SK-MEL-5 (cell line): Measurements from ENCODE around the gene CTPS2. TPM values are rescaled to one million over a fixed set of nuclear protein-coding genes. Genes with fewer than 3 reads are reported as not detected.
"Not testable (repeated sequence)": the region's sequence is repeated elsewhere in the genome, so short reads cannot be mapped to it uniquely, and the experiment has no call there.

Experiments
- DNase-seq: peaks from one replicate; pipeline ENCODE4 v3.0.0-alpha.2; 2016; ENCODE audit warnings: low read depth, low spot score
- in situ Hi-C: cut with HindIII; loops from 2 replicates; pipeline ENCODE4 v1.10.0; 2016; ENCODE audit warnings: low sequenced_read_pairs, high pct_unique_total_duplicates, low pct_unique_long_range_greater_than_20kb
- total RNA-seq: library from RNA; depleted of rRNA; stranded (reverse); fragments of >200 nt; shearing (Covaris generic); gene quantifications from 2 replicates; pipeline ENCODE4 v1.2.3, GENCODE V29; 2014

CTPS2 gene
- total RNA-seq, 1 experiment from 2014 or later = 7.4 TPM

- no peak for DNase-seq
- in situ Hi-C loops = no loop called here
Measured at GRCh38 chrX:16635040-16635439, 77.4 kb downstream of the CTPS2 start.

DNA sequence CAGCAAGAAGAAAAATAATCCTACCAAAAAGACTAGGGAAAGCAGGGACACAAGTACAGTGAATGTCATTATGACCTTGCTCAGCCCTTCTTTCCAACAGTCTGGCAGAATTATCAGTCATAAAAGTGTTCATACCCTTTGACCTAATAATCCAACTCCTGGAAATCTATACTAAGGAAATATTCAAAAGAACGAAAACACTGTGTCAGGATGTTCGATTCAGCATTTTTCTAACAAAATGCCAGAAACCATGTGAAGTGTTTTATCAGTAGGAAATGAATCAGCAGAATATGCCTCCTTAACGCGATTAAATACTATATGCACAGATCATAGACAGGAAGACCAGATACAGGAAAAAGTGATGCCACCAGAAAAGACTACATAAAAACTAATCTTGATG is 78.7 kb downstream of the CTPS2 start:
- in situ Hi-C loops = no loop called here
- no peak for DNase-seq

DNA sequence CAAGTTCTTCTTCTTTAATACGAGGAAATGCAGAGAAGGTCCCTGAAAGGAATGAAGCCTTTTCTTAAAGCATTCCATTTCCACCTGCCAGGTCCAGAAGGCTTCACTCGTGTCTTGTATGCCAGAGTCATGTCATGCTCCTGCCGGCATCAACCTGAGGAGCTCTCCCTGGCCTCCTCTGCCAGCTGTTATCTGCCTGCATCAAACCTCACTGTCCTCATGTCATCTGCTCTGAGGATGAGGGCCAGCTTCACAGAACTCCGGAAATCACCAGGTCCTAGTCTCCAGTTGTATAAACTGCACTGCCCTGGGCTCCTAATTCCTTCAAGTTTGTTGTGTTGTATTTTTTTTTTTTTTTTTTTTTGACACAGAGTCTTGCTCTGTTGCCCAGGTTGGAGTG is 82.6 kb downstream of the CTPS2 start:
- in situ Hi-C loops = no loop called here
- DNase-seq = no peak

- in situ Hi-C loops = no loop called here
Measured at GRCh38 chrX:16628946-16629595, 83.4 kb downstream of the CTPS2 start.

DNA sequence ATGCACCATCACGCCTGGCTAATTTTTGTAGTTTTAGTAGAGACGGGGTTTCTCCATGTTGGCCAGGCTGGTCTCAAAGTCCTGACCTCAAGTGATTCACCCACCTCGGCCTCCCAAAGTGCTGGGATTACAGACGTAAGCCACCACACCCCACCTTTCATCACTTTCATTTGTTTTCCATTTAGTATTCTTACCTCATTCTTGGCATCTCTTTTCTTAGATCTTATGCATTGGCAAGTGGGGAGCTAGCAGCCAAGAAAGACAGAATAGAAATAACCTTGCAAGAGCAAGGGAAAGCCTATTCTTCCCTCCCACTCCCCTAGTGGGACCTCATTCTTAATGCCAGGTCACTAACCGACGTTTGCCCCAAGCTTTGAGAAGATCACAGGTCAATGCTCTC is 84.0 kb downstream of the CTPS2 start:
- in situ Hi-C loops, DNase-seq: not testable (repeated sequence)

More at GRCh38 chrX:16628946-16629595, 83.4 kb downstream of the CTPS2 start:
- DNase-seq = no peak

DNA sequence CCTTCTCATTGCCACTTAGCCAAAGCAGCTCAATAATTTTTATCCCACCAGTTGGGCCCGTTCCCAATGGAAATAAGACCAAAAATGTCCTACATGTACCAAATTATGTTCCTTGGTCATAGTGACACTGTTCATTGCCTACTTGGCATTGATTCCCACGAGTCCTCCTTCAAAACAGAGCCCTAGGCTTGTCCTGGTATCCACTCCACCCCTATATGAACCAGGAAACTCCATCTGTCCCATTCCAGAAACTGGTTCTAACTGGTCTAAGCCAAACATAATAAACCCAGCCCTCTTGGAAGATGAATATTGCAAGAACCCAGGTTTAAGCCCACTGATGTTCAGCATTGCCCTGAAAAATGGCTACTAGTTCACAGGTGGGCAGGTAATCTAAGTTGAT is 93.4 kb downstream of the CTPS2 start:
- in situ Hi-C loops = no loop called here
- DNase-seq = no peak

DNA sequence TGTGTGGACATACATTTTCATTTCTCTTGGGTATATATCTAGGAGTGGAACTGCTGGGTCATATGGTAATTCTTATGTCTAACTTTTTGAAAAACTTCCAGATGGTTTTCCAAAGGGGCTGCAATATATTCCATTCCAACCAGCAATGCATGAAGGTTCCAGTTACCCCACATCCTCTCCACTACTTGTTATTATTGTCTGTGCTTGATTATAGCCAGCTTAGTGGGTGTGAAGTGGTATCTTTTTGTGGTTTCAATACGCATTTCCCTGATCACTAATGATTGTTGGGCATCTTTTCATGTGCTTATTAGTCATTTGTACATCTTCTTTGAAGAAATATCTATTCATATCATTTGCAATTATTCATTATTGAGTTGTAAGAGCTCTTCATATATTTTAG is 94.0 kb downstream of the CTPS2 start:
- DNase-seq = no peak
- in situ Hi-C loops = no loop called here

DNA sequence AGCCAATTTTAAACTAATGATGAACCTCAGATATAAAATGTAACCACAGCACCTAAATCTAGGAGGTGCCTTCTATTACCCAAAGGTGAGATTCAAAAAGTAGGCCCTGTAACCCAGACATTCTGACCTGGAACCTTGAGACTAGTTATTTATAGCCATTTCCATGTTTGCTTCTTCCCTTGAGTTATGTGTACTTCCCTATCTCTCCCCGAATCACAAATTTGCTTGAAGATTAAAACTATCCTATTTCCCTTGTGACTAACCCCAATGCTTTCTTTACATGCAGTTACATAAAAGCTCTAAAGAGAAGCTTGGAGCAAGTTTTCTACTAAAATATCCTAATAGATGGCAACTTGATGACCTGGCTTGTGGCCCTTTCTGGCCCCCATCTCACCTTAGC is 95.1 kb downstream of the CTPS2 start:
- DNase-seq = no peak
- in situ Hi-C loops = no loop called here

DNA sequence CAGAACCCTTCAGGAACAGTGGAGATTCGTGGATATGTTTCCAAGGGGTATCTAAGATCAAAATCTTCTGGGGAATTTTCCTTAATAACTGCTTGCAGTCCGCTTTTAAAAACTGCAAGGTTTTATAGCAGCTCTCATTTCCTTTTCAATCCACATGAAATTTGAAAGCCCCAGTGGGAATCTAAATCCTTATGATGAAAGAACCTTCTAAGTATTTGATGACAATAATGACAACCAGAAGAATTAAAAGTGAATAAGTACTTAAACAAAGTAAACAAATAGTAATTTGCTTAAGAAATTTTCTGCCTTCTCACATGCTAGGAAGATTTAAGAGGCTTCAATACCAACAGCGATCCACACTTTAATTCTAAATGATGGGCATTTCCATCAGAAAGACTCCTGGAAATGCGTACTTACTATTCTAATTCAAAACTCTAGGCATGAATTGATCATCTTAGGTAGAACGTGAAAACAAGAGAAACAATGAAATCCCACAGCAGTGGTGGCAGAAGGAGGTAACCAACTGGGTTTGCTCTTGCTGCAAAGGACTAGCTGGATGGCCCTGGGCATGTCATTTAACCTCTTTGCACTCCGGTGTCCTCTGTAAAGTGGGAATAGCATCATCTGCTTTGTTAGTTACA is 100.1 kb downstream of the CTPS2 start:
- no peak for DNase-seq
- in situ Hi-C loops = no loop called here

- DNase-seq, in situ Hi-C loops: not testable (repeated sequence)
Measured at GRCh38 chrX:16610654-16611053, 101.8 kb downstream of the CTPS2 start.

DNA sequence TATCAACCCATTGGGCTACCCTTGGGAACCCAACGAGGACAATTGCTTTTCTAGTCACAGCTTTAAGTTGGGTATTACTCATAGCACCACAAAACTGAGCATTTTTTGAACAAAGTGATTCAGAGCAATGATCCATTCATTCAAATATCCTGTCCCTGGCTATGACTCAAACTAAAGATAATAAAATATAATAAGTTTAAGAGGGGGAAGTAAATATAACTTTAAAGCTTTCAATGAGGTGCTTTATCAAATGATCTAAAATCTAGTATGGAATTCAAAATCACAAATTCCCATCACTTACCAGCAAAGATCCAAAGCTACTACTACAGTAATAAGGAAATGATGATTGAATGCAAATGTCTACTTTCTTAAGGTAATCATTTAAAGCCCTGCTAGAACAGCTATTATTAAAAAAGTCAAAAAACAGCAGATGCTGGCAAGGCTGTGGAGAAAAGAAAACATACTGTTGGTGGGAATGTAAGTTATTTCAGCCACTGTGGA is 102.3 kb downstream of the CTPS2 start:
- no peak for DNase-seq
- in situ Hi-C loops = no loop called here

DNA sequence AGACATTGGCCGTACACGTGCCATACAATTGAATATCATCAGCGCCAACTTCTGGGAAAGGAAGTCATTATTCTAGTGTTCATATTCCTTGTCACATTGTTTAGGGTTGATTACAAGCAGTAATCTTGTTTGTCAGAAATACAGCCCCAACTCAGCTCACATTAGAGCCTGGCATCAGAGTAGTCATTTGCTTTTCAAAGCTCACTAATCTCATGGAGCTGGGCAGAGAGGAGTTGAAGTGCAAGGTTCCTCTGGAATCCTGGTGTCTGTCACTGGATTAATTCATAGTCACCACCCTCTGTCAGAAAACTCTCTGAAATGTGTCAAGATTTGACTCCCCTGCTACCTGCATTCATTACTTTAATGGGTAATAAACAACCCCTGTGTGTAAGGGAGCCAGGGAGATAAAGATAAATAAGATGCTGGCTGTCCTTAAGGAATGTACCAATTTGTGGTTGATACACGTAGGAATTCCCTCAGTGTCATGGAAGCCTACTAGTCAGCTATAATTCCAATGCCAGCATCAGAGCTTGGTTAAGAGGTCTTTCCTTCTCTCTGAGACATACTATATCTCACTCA is 106.2 kb downstream of the CTPS2 start:
- in situ Hi-C loops = no loop called here

DNA sequence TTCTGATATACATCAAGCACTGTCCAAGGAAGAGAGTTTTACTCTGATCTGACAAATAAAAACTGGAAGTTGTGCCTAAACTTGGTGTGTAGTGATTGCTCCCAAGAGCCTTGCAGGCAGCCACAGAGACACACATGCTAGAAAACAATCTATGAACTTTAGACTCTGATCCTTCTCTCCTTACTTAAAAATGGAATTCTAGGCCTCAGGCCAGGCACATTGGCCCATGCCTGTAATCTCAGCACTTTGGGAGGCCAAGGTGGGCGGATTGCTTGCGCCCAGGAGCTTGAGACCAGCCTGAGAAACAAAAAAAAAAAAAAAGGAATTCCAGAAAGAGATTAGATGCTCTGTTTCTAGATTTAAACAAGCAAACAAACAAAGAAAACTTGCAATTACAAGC is 108.1 kb downstream of the CTPS2 start:
- no peak for DNase-seq
- in situ Hi-C loops = no loop called here

More for the DNA sequence above, 106.2 kb downstream of the CTPS2 start:
- DNase-seq = no peak

GRCh38 chrX:16603822-16604221 is 108.6 kb downstream of the CTPS2 start:
- DNase-seq = no peak
- in situ Hi-C loops = no loop called here

DNA sequence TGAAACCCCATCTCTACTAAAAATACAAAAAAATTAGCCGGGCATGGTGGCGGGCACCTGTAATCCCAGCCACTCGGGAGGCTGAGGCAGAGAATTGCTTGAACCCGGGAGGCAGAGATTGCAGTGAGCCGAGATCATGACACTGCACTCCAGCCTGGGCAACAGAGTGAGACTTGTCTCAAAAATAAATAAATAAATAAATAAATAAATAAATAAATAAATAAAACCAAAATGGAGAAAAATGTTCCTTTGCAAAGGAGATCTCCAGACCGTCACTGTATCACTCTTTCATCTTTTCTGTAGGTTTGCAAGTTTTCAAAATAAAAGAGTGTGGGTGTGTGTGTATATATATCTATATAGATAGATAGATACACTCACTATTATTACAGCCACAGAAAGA is 109.2 kb downstream of the CTPS2 start:
- DNase-seq, in situ Hi-C loops: not testable (repeated sequence)

GRCh38 chrX:16601885-16602284 is 110.6 kb downstream of the CTPS2 start:
- DNase-seq = no peak
- in situ Hi-C loops = no loop called here

DNA sequence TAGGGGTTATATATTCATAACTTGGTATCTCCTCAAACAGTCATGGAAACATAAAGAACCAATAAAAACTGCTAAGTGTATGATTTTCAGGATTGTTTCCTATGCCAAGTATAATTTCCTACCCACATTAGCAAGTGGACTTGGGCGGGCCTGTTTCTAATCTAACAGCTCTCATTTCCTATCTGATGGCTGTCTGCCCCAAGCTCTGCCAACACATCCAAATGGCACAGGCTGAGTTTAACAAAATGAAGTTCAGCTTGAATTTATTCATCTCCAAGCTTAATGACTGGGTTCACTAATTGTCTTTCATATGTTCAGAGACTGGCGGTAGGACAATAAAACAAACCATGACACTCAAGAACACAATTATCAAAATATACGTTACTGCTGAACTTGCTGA is 118.0 kb downstream of the CTPS2 start:
- in situ Hi-C loops = no loop called here
- no peak for DNase-seq

- no peak for DNase-seq
- in situ Hi-C loops = no loop called here
Measured at GRCh38 chrX:16593801-16594200, 118.7 kb downstream of the CTPS2 start.

- in situ Hi-C loops = no loop called here
- no peak for DNase-seq
Measured at GRCh38 chrX:16592194-16592770, 120.2 kb downstream of the CTPS2 start.
